Measurements from ENCODE around the gene CPAMD8.

The CPAMD8 gene

DNA sequence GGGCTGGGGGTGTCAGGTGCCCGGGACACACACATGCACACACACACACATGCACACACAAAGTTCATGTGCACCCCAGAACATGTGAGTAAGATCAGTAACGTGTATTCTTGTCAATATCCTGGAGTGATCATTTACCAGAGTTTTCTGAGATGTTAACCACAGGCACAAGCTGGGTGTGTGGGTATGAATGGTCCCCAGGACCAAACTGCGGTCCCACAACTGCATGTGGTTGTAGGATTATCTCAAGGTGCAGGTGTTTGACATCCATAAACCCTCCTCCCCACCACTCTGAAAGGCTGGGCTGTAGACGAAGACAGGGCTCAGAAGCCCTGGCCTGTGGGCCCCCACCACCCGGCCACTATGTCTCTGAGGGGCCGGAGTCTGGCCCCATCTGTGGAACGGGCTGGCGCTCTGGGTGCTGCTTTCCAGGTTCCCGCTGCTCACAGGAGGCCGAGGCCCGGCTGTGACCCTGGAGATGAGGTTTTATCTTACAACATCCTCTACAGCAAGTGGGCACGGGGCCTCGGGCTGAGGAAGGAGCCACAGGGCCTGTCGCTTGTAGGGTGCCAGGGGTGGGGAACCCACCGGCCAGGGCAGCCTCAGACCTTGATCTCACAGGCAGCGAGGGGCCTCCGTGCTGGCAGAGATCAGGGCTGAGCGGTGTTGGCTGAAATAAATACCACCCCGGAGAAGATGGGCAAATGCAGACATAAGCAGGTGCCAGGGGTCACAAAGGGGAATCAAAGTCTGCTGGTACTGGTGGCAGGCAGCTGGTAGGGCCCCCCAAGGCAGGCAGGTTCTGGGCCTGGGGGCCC, 133.5 kb downstream of the CPAMD8 start:
- TF ChIP-seq, protein P1, sequence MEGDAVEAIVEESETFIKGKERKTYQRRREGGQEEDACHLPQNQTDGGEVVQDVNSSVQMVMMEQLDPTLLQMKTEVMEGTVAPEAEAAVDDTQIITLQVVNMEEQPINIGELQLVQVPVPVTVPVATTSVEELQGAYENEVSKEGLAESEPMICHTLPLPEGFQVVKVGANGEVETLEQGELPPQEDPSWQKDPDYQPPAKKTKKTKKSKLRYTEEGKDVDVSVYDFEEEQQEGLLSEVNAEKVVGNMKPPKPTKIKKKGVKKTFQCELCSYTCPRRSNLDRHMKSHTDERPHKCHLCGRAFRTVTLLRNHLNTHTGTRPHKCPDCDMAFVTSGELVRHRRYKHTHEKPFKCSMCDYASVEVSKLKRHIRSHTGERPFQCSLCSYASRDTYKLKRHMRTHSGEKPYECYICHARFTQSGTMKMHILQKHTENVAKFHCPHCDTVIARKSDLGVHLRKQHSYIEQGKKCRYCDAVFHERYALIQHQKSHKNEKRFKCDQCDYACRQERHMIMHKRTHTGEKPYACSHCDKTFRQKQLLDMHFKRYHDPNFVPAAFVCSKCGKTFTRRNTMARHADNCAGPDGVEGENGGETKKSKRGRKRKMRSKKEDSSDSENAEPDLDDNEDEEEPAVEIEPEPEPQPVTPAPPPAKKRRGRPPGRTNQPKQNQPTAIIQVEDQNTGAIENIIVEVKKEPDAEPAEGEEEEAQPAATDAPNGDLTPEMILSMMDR (IDR thresholded peaks at IDR 0.05): no peak

DNA sequence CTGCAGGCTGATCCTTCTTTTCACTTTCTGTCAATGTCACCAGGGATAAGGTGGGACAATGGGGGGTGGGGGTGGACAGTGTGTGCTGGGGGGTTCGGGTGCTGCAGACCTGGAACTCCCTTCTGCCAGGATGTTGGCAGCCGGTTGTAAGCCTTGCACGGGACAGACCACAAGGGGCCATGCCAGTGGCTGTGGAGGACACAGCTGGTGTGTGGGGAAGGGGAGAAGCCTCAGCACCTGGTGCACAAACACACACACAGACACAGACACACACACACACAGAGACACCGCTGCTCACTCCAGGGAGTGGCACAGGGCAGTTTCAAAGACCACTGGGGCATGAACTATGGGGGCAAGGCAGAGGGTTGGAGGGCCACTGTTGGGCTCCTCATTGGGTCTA, 134.2 kb downstream of the CPAMD8 start:
- TF ChIP-seq, protein P1 (IDR thresholded peaks at IDR 0.05): no peak

- TF ChIP-seq, protein P1 (IDR thresholded peaks at IDR 0.05): no peak
Measured at GRCh38 chr19:16891696-16892382, 134.8 kb downstream of the CPAMD8 start.

DNA sequence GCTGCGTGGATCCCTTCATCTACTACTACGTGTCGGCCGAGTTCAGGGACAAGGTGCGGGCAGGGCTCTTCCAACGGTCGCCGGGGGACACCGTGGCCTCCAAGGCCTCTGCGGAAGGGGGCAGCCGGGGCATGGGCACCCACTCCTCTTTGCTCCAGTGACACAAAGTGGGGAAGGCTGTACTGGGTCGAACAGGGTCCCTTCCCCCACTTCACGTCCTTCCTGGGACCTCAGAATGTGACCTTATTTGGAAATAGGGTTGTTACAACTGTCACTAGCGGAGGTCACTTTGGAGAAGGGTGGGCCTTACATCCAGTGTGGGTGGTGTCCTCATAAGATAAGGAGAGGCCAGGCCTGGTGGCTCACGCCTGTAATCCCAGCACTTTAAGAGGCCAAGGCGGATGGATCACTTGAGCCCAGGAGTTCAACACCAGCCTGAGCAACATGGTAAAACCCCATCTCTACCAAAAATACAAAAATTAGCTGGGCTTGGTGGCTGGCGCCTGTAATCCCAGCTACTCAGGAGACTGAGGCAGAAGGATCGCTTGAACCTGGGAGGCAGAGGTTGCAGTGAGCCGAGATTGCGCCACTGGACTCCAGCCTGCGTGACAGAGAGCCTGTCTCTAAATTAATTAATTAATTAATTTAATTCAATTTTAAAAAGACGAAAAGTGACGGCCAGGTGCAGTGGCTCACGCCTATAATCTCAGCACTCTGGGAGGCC, 136.0 kb downstream of the CPAMD8 start:
- TF ChIP-seq, protein P1 (IDR thresholded peaks at IDR 0.05): no peak

- TF ChIP-seq, protein P1 (IDR thresholded peaks at IDR 0.05): no peak
Measured at GRCh38 chr19:16889883-16890460, 136.6 kb downstream of the CPAMD8 start.

GRCh38 chr19:16889366-16889882, 137.2 kb downstream of the CPAMD8 start:
- TF ChIP-seq, protein P1 (IDR thresholded peaks at IDR 0.05): no peak

Data from LNCAP (cell line).